Mesendoderm (in vitro differentiated cells): ENCODE measurements around the gene FBXO8.
"Not testable (repeated sequence)": the region's sequence is repeated elsewhere in the genome, so short reads cannot be mapped to it uniquely, and the experiment has no call there.

Experiments used
- DNase-seq: peaks from one replicate; pipeline ENCODE4 v3.0.0; 2013
- H2AK5ac ChIP-seq: 2 replicates; pipeline ENCODE4 v1.6.1; 2013; ENCODE audit warnings: low read length, inconsistent platforms
- H2BK120ac ChIP-seq: 2 replicates; pipeline ENCODE4 v1.6.1; 2013; ENCODE audit warnings: low read depth, mild to moderate bottlenecking, low read length, moderate library complexity, mixed read lengths
- H2BK15ac ChIP-seq: replicated peaks from 2 replicates; pipeline ENCODE4 v1.6.1; 2013; ENCODE audit warnings: low read depth, mild to moderate bottlenecking, moderate library complexity
- H2BK5ac ChIP-seq: 2 replicates; pipeline ENCODE4 v1.6.1; 2013; ENCODE audit warnings: low read length, inconsistent platforms
- H3K18ac ChIP-seq: 2 replicates; pipeline ENCODE4 v1.6.1; 2013; ENCODE audit warnings: mild to moderate bottlenecking, low read length, mixed read lengths
- H3K23ac ChIP-seq: one replicate; pipeline ENCODE4 v1.6.1; 2013; ENCODE audit warnings: low read length
- H3K27ac ChIP-seq: 2 replicates; pipeline ENCODE4 v1.5.1; 2013; ENCODE audit warnings: low read depth, mild to moderate bottlenecking, inconsistent platforms, low read length, moderate library complexity
- H3K27me3 ChIP-seq: 2 replicates; pipeline ENCODE4 v1.6.1; 2013; ENCODE audit warnings: low read length, control low read depth, mild to moderate bottlenecking, inconsistent platforms; ENCODE audit not compliant: insufficient read depth, poor library complexity
- H3K36me3 ChIP-seq: 2 replicates; pipeline ENCODE4 v1.6.1; 2013; ENCODE audit warnings: low read length, inconsistent platforms; ENCODE audit not compliant: control insufficient read depth, insufficient read depth
- H3K4ac ChIP-seq: one replicate; pipeline ENCODE4 v1.6.1; 2013; ENCODE audit warnings: low read depth, mild to moderate bottlenecking, low read length, moderate library complexity
- H3K4me1 ChIP-seq: 2 replicates; pipeline ENCODE4 v1.6.1; 2013; ENCODE audit warnings: low read depth, low read length, inconsistent platforms; ENCODE audit not compliant: control insufficient read depth
- H3K4me2 ChIP-seq: 2 replicates; pipeline ENCODE4 v1.6.1; 2013; ENCODE audit warnings: low read length
- H3K4me3 ChIP-seq: 2 replicates; pipeline ENCODE4 v1.5.1; 2013; ENCODE audit warnings: mild to moderate bottlenecking, low read length
- H3K56ac ChIP-seq: one replicate; pipeline ENCODE4 v1.6.1; 2013; ENCODE audit warnings: low read length
- H3K79me1 ChIP-seq: 2 replicates; pipeline ENCODE4 v1.6.1; 2013; ENCODE audit warnings: low read length, inconsistent platforms
- H3K79me2 ChIP-seq: 2 replicates; pipeline ENCODE4 v1.6.1; 2013; ENCODE audit warnings: mild to moderate bottlenecking, low read length; ENCODE audit not compliant: control insufficient read depth, insufficient read depth
- H3K9ac ChIP-seq: 2 replicates; pipeline ENCODE4 v1.6.1; 2013; ENCODE audit warnings: low read length, inconsistent platforms
- H4K5ac ChIP-seq: one replicate; pipeline ENCODE4 v1.6.1; 2013; ENCODE audit warnings: low read length
- H4K8ac ChIP-seq: one replicate; pipeline ENCODE4 v1.6.1; 2013; ENCODE audit warnings: low read depth, mild to moderate bottlenecking, control low read depth, low read length, moderate library complexity
- WGBS: extraction: QIAGEN DNeasy Blood & Tissue Kit; methylation state at CpG from one replicate; pipeline ENCODE4 v1.1.7; 2013; ENCODE audit warnings: low lambda C conversion rate, missing lambda C conversion rate; ENCODE audit not compliant: insufficient coverage; ENCODE audit errors: extremely low coverage; 5-methylcytosine and 5-hydroxymethylcytosine counted together

Gene FBXO8

GRCh38 chr4:174294641-174295040 lies 11.2 kb upstream of the FBXO8 start:
- H3K9ac ChIP-seq, DNase-seq: not testable (repeated sequence)
- WGBS: no CpG with 5 or more reads among the region's 30 CpGs

GRCh38 chr4:174292473-174292872 lies 9.0 kb upstream of the FBXO8 start:
- no peak overlapping the region for H3K23ac ChIP-seq
- peaks cover 5% of the 10 kb centered on the region for H3K79me2 ChIP-seq
- no peak overlapping the region for H3K4ac ChIP-seq
- H3K79me1 ChIP-seq: peaks cover 4% of the 10 kb centered on the region
- H3K27me3 ChIP-seq: no peaks in the 10 kb centered on the region
- DNase-seq: no peak
- no peak overlapping the region for H3K9ac ChIP-seq
- H2AK5ac ChIP-seq: no peak overlapping the region
- H3K4me2 ChIP-seq: no peak overlapping the region
- H3K27ac ChIP-seq: no peak overlapping the region
- H4K5ac ChIP-seq: no peak overlapping the region
- WGBS: no CpG with 5 or more reads among the region's 2 CpGs
- no peak overlapping the region for H2BK15ac ChIP-seq
- H3K18ac ChIP-seq: no peak overlapping the region
- no peak overlapping the region for H2BK120ac ChIP-seq
- H3K4me3 ChIP-seq: no peak overlapping the region
- no peaks in the 10 kb centered on the region for H3K4me1 ChIP-seq
- no peak overlapping the region for H4K8ac ChIP-seq
- no peak overlapping the region for H2BK5ac ChIP-seq
- H3K36me3 ChIP-seq: no peaks in the 10 kb centered on the region
- H3K56ac ChIP-seq: no peak overlapping the region

More at GRCh38 chr4:174294641-174295040, 11.2 kb upstream of the FBXO8 start:
- H3K18ac ChIP-seq, H3K4ac ChIP-seq, H3K23ac ChIP-seq, H3K36me3 ChIP-seq, H2BK120ac ChIP-seq, H4K8ac ChIP-seq, H4K5ac ChIP-seq, H3K79me1 ChIP-seq, H3K56ac ChIP-seq, H3K4me2 ChIP-seq, H3K79me2 ChIP-seq, H2BK15ac ChIP-seq, H2BK5ac ChIP-seq, H3K4me1 ChIP-seq, H3K27me3 ChIP-seq, H3K27ac ChIP-seq, H3K4me3 ChIP-seq, H2AK5ac ChIP-seq: not testable (repeated sequence)

DNA sequence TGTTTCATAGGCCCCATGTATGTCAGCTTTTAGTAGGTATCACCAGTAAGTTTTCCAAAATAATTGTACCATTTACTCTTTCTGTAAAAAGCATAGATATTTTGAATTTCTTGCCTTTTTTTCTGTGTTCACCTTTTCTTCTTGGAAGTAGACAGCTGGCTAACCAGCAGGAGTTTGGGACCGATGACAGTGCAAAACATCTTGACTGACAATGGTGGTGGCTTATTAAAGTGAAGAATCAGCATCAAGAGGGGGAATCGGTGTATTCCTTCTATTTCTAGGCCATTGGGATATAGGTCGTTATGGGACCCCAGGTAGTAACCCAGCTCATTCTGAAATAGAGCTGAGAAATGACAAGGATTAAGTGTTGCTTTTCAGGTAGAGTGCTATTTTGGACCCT lies 3.4 kb upstream of the FBXO8 start:
- no peak overlapping the region for H3K23ac ChIP-seq
- H2BK120ac ChIP-seq: no peak overlapping the region
- WGBS: no CpG with 5 or more reads among the region's 3 CpGs

GRCh38 chr4:174284487-174284886 lies 1.0 kb upstream of the FBXO8 start:
- WGBS: no CpG with 5 or more reads among the region's 6 CpGs
- Histone ChIP-seq H3K4me2 (peak overlapping the region; percentile 51), H3K79me2 (peaks cover 4% of the 10 kb centered on the region), H2BK120ac (no peak overlapping the region), H4K8ac (no peak overlapping the region), H4K5ac (no peak overlapping the region), H3K79me1 (peaks cover 1% of the 10 kb centered on the region), H2AK5ac (no peak overlapping the region), H2BK15ac (no peak overlapping the region), H3K56ac (peak overlapping the region; percentile 95), H2BK5ac (no peak overlapping the region), H3K27ac (peak overlapping the region; percentile 85), H3K9ac (peak overlapping the region; percentile 91), H3K18ac (no peak overlapping the region), H3K23ac (no peak overlapping the region), H3K4me3 (peak overlapping the region; percentile 87), H3K36me3 (no peaks in the 10 kb centered on the region), H3K27me3 (no peaks in the 10 kb centered on the region), H3K4ac (peak overlapping the region; percentile 16), H3K4me1 (no peaks in the 10 kb centered on the region)
- no peak for DNase-seq

More for the DNA sequence above, 3.4 kb upstream of the FBXO8 start:
- Histone ChIP-seq H3K4me1 (no peaks in the 10 kb centered on the region), H3K36me3 (no peaks in the 10 kb centered on the region), H2BK5ac (no peak overlapping the region), H3K9ac (no peak overlapping the region), H3K27ac (no peak overlapping the region), H3K79me1 (peaks cover 1% of the 10 kb centered on the region), H4K5ac (no peak overlapping the region), H3K4me3 (no peak overlapping the region), H3K4me2 (no peak overlapping the region), H3K18ac (no peak overlapping the region), H3K56ac (no peak overlapping the region), H3K79me2 (peaks cover 4% of the 10 kb centered on the region), H3K4ac (no peak overlapping the region), H2AK5ac (no peak overlapping the region), H2BK15ac (no peak overlapping the region), H3K27me3 (no peaks in the 10 kb centered on the region), H4K8ac (no peak overlapping the region)
- no peak for DNase-seq

DNA sequence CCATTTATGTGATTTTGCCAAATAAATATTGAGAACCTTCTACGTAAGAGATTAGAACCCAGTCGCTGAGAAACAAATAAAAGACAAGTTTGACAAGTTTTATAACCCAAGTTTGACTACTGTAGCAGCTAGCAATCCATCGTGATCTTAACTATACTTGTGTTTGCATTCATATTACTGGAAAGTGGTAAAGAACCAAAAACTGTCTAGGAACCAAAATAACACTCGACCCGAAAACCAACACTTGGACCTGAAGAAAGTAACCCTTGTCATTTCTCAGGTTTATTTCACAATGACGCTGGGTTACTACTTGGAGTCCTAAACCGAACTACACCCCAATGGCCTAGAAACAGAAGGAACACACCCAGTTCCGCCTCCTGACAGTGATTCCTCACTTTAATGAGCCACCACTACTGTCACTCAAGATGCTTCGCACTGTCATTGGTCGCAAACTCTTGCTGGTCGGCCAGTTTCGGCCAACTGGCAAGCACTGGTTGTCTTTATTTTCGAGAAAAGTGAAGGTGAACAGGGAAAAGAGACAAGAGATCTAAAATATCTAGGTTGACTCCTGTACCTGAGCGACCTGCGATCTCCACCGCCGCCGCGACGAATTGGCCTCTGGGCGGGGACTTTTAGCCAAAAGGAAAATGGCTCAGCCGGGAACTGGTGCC lies 496 bp downstream of the FBXO8 start:
- peak overlapping the region; percentile 87 for H3K4me3 ChIP-seq
- no CpG with 5 or more reads among the region's 22 CpGs for WGBS
- H2BK120ac ChIP-seq: no peak overlapping the region
- no peaks in the 10 kb centered on the region for H3K4me1 ChIP-seq
- peaks cover 1% of the 10 kb centered on the region for H3K79me1 ChIP-seq
- peak overlapping the region; percentile 91 for H3K9ac ChIP-seq
- H3K79me2 ChIP-seq: peaks cover 4% of the 10 kb centered on the region
- no peak overlapping the region for H2BK5ac ChIP-seq
- H2AK5ac ChIP-seq: no peak overlapping the region
- peak; percentile 97 for DNase-seq
- no peak overlapping the region for H3K27ac ChIP-seq
- H3K4me2 ChIP-seq: peak overlapping the region; percentile 48
- no peak overlapping the region for H2BK15ac ChIP-seq
- peak overlapping the region; percentile 95 for H3K56ac ChIP-seq
- no peak overlapping the region for H3K18ac ChIP-seq
- no peaks in the 10 kb centered on the region for H3K36me3 ChIP-seq
- no peaks in the 10 kb centered on the region for H3K27me3 ChIP-seq
- no peak overlapping the region for H4K5ac ChIP-seq
- H4K8ac ChIP-seq: no peak overlapping the region
- H3K23ac ChIP-seq: no peak overlapping the region
- H3K4ac ChIP-seq: no peak overlapping the region

DNA sequence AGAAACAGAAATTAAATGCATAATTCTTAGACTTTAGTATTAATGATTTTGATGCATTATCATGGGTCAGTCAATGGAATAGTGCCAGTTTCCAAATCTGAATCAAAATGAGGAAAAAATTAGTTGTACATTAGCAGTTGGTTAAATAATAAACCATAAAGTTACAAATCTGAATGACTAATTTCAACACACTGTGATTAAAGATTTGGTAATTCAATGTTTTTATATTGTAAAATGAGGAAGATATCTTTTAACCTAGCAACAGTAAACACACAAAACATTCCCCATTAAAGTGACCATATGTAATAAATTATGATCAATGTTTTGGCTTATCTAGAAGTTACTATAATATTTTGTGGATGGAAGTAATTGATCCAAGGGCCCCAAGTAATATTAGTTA lies 1.6 kb downstream of the FBXO8 start:
- H2BK120ac ChIP-seq: no peak overlapping the region
- H3K27ac ChIP-seq: no peak overlapping the region
- peaks cover 4% of the 10 kb centered on the region for H3K79me2 ChIP-seq
- no peak overlapping the region for H2BK5ac ChIP-seq
- H3K4me2 ChIP-seq: no peak overlapping the region
- no peak overlapping the region for H3K23ac ChIP-seq
- no peaks in the 10 kb centered on the region for H3K27me3 ChIP-seq
- no peaks in the 10 kb centered on the region for H3K36me3 ChIP-seq
- no peak overlapping the region for H2BK15ac ChIP-seq
- DNase-seq: no peak
- no peak overlapping the region for H3K4ac ChIP-seq
- H4K8ac ChIP-seq: no peak overlapping the region
- H3K79me1 ChIP-seq: peaks cover under 1% of the 10 kb centered on the region
- H3K4me1 ChIP-seq: no peaks in the 10 kb centered on the region
- no peak overlapping the region for H4K5ac ChIP-seq
- no peak overlapping the region for H3K56ac ChIP-seq
- no peak overlapping the region for H3K9ac ChIP-seq
- no peak overlapping the region for H2AK5ac ChIP-seq
- H3K18ac ChIP-seq: no peak overlapping the region
- no peak overlapping the region for H3K4me3 ChIP-seq
